OCI-LY1 (cell line): ENCODE results near the gene CCL1.

Source experiments
- CTCF ChIP-seq: fragments of 200-600 bp; sonication (generic), shearing (Covaris generic); IDR thresholded peaks from 2 replicates; pipeline ENCODE4 v1.5.1; 2017; ENCODE audit warnings: mild to moderate bottlenecking, antibody characterized with exemption, low read length, moderate library complexity, mixed read lengths
- EZH2 ChIP-seq: fragments of 200-600 bp; sonication (generic), shearing (Covaris generic); IDR thresholded peaks from 2 replicates; pipeline ENCODE4 v1.8.0; 2017; ENCODE audit warnings: borderline replicate concordance, mixed run types, mild to moderate bottlenecking, antibody characterized with exemption, low read length, moderate library complexity, mixed read lengths

GRCh38 chr17:34393401-34393800, 30.4 kb upstream of the CCL1 start:
- TF ChIP-seq CTCF = no peak
- no peak for TF ChIP-seq EZH2
